ENCODE results near the gene HIPK3. TPM values are rescaled to one million over a fixed set of nuclear protein-coding genes. Genes with fewer than 3 reads are reported as not detected.

Gene HIPK3
- total and polyA plus RNA-seq, 10 of the 15 experiments (the other 5 are each of a cell fraction or from before 2014, with no cell fraction given): 3.4 to 26.5 (median 13.6) TPM

DNA sequence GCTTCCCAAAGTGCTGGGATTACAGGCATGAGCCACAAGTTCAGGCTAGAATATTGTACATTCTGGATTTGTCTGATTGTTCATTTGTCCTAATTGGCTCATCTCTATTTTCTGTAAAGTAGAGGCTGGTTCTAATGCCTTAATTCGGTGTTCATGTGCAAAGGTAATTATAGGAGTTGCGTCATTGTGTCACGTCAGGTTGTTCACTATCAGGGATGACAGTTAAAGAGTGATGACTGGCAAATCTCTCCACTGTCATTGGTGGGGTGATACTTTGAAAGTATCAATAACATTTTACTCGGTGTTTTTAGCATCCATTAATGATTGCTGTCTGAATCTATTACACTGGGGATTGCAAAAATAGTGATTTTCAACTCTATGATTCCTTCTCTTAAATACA lies 103.5 kb downstream of the HIPK3 start (continued):
- TF ChIP-seq, protein P1, sequence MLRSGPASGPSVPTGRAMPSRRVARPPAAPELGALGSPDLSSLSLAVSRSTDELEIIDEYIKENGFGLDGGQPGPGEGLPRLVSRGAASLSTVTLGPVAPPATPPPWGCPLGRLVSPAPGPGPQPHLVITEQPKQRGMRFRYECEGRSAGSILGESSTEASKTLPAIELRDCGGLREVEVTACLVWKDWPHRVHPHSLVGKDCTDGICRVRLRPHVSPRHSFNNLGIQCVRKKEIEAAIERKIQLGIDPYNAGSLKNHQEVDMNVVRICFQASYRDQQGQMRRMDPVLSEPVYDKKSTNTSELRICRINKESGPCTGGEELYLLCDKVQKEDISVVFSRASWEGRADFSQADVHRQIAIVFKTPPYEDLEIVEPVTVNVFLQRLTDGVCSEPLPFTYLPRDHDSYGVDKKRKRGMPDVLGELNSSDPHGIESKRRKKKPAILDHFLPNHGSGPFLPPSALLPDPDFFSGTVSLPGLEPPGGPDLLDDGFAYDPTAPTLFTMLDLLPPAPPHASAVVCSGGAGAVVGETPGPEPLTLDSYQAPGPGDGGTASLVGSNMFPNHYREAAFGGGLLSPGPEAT (IDR thresholded peaks at IDR 0.05; ENCODE audit: low read depth): no peak
- TF ChIP-seq TAF1 (IDR thresholded peaks at IDR 0.05; ENCODE audit: borderline replicate concordance, low read depth, low read length): no peak
- no peak for TF ChIP-seq SUPT20H (IDR thresholded peaks at IDR 0.05; ENCODE audit: borderline replicate concordance, control insufficient read depth, low read depth, low read length)

DNA sequence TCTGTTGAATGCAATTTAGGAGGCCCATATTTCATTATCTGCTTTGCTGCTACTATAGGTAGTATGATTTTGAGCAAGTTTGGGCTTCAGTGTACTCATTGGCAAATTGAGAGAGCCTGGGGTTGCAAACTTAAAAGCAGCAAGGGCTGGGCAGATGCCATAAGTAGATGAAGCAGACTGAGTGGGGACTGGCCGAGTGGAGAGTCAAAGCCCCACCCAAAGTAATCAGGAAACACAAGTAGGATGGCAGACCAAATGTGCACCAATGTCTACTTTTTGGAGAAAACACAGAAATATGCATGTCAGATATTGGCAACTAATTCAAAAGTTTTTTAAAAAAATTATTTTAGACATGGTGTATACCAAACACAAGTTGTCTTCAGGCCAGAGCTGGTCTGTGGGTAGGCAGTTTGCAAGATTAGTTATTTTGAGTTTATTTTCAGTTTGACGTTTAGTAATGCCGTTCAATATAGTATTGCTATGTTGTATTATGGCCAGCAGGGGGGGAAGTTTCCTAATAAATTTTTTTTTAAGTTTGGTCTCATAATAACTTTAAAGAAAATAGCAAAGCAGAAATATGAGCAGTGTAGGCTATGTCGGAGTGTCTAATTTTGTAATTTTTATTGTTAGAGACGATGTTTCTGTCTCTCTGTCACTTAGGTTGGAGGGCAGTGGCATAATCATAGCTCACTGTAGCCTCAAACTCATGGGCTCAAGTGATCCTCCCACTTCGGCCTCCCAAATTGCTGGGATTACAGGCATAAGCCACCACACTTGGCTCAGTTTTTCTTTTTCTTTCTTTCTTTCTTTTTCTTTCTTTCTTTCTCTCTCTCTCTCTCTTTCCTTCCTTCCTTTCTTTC lies 105.1 kb downstream of the HIPK3 start:
- ChIA-PET RAD21 (ENCODE audit: unreplicated experiment) (interaction anchor here (0.7 to 6.4 kb wide), 8 partner anchors 180 to 467 kb away, joined by 3 to 50 read pairs (median 6); no protein-coding TSS in a partner anchor), SMC1A (ENCODE audit: uncharacterized antibody, unreplicated experiment) (interaction anchor here (0.6 to 6.2 kb wide), 12 partner anchors 16 to 473 kb away, joined by 3 to 41 read pairs (median 4); partner anchors contain the start of gene CD59), POLR2A (interaction anchor here (1.4 kb wide), 1 partner anchor 380 kb away, joined by 3 read pairs; no protein-coding TSS in a partner anchor), CTCF (interaction anchor here (0.5 to 9.8 kb wide), 14 partner anchors 8 to 468 kb away, joined by 3 to 83 read pairs (median 4); partner anchors contain the start of gene CD59)
- no peaks in the 10 kb centered on the region for H3K4me1 ChIP-seq (ENCODE audit: control insufficient read depth, insufficient read depth, low read length)
- H3K4me2 ChIP-seq (ENCODE audit: control insufficient read depth, insufficient read depth): no peak overlapping the region
- peak; percentile 59 for FAIRE-seq
- no TSS peak for BruUV-seq (replicated peaks)
- WGBS (ENCODE audit: insufficient coverage, insufficient replicate concordance, low lambda C conversion rate, missing lambda C conversion rate): 17% methylated on average over 6 of the region's 6 CpGs
- ATAC-seq: peak; percentile 84
- H3K79me2 ChIP-seq (ENCODE audit: control insufficient read depth, insufficient read depth, low read length): no peaks in the 10 kb centered on the region
- no peak overlapping the region for H2AFZ ChIP-seq (ENCODE audit: control insufficient read depth, low read depth, low read length)
- no peak overlapping the region for H3K27ac ChIP-seq (ENCODE audit: control insufficient read depth, insufficient read depth)
- intact Hi-C loops (cut with micrococcal nuclease; ENCODE audit: unreplicated experiment): loop anchor here (1.0 to 10.0 kb wide), 5 partner anchors 113 to 381 kb away; no protein-coding TSS in a partner anchor
- H3K36me3 ChIP-seq (ENCODE audit: control insufficient read depth in 2 of 2, insufficient read depth in 2 of 2, low read length in 1 of 2): no peaks in the 10 kb centered on the region
- in situ Hi-C loops (cut with MboI): loop anchor here (5.0 to 10.0 kb wide), 2 partner anchors 325 to 463 kb away; no protein-coding TSS in a partner anchor
- H3K27me3 ChIP-seq (replicated peaks in 1 of 2; ENCODE audit: control insufficient read depth in 2 of 2, insufficient read depth in 2 of 2, low read length in 1 of 2): no peaks in the 10 kb centered on the region
- no peaks in the 10 kb centered on the region for H4K20me1 ChIP-seq (ENCODE audit: control insufficient read depth, insufficient read depth)
- no peak overlapping the region for H3K4me3 ChIP-seq
- H3K9me3 ChIP-seq (replicated peaks; ENCODE audit: control insufficient read depth, insufficient read depth, low read length): no peaks in the 10 kb centered on the region
- H3K9ac ChIP-seq (ENCODE audit: control insufficient read depth, insufficient read depth, low read length): no peak overlapping the region
- DNase-seq (ENCODE audit: low read depth, low spot score): no peak
- TF ChIP-seq SMC3 (IDR thresholded peaks at IDR 0.05; ENCODE audit: borderline replicate concordance, low read length) (peak; percentile 82), SMAD5 (IDR thresholded peaks at IDR 0.05; ENCODE audit: low read depth) (no peak), NRF1 (conservative IDR thresholded peaks at IDR 0.05; ENCODE audit: low read depth, low read length) (no peak), BMI1 (IDR thresholded peaks at IDR 0.05; ENCODE audit: borderline replicate concordance) (no peak), FOS (IDR thresholded peaks at IDR 0.05; ENCODE audit: borderline replicate concordance, extremely low read depth, insufficient read length) (no peak), RUNX3 (IDR thresholded peaks at IDR 0.05; ENCODE audit: low read length) (no peak)
- TF ChIP-seq, protein P2, sequence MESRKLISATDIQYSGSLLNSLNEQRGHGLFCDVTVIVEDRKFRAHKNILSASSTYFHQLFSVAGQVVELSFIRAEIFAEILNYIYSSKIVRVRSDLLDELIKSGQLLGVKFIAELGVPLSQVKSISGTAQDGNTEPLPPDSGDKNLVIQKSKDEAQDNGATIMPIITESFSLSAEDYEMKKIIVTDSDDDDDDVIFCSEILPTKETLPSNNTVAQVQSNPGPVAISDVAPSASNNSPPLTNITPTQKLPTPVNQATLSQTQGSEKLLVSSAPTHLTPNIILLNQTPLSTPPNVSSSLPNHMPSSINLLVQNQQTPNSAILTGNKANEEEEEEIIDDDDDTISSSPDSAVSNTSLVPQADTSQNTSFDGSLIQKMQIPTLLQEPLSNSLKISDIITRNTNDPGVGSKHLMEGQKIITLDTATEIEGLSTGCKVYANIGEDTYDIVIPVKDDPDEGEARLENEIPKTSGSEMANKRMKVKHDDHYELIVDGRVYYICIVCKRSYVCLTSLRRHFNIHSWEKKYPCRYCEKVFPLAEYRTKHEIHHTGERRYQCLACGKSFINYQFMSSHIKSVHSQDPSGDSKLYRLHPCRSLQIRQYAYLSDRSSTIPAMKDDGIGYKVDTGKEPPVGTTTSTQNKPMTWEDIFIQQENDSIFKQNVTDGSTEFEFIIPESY (IDR thresholded peaks at IDR 0.05): no peak
- TF ChIP-seq, protein P3, sequence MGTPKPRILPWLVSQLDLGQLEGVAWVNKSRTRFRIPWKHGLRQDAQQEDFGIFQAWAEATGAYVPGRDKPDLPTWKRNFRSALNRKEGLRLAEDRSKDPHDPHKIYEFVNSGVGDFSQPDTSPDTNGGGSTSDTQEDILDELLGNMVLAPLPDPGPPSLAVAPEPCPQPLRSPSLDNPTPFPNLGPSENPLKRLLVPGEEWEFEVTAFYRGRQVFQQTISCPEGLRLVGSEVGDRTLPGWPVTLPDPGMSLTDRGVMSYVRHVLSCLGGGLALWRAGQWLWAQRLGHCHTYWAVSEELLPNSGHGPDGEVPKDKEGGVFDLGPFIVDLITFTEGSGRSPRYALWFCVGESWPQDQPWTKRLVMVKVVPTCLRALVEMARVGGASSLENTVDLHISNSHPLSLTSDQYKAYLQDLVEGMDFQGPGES (IDR thresholded peaks at IDR 0.05): no peak
- TF ChIP-seq, protein P4, sequence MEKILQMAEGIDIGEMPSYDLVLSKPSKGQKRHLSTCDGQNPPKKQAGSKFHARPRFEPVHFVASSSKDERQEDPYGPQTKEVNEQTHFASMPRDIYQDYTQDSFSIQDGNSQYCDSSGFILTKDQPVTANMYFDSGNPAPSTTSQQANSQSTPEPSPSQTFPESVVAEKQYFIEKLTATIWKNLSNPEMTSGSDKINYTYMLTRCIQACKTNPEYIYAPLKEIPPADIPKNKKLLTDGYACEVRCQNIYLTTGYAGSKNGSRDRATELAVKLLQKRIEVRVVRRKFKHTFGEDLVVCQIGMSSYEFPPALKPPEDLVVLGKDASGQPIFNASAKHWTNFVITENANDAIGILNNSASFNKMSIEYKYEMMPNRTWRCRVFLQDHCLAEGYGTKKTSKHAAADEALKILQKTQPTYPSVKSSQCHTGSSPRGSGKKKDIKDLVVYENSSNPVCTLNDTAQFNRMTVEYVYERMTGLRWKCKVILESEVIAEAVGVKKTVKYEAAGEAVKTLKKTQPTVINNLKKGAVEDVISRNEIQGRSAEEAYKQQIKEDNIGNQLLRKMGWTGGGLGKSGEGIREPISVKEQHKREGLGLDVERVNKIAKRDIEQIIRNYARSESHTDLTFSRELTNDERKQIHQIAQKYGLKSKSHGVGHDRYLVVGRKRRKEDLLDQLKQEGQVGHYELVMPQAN (conservative IDR thresholded peaks at IDR 0.05): no peak
